ENCODE data around the gene MMP21. TPM values are rescaled to one million over a fixed set of nuclear protein-coding genes. Genes with fewer than 3 reads are reported as not detected.

MMP21 gene
- total RNA-seq, 1 experiment from 2014 or later = 0.24 TPM

GRCh38 chr10:125802131-125802530 lies 26.5 kb upstream of the MMP21 start:
- no peaks in the 10 kb centered on the region for H3K9me3 Mint-ChIP-seq (ENCODE audit: low read depth, unreplicated experiment)
- CTCF ChIA-PET = no interaction called here
- peaks cover 9% of the 10 kb centered on the region for H3K36me3 Mint-ChIP-seq (ENCODE audit: insufficient read depth, unreplicated experiment)
- no peak overlapping the region for H3K4me3 Mint-ChIP-seq (ENCODE audit: low read depth, unreplicated experiment)
- no peak for DNase-seq
- intact Hi-C loops (cut with micrococcal nuclease; ENCODE audit: unreplicated experiment) = no loop called here
- no peaks in the 10 kb centered on the region for H3K27me3 Mint-ChIP-seq (ENCODE audit: unreplicated experiment)
- no peak for TF ChIP-seq CTCF (IDR thresholded peaks at IDR 0.05; ENCODE audit: unreplicated experiment)
- no peak overlapping the region for H3K27ac Mint-ChIP-seq (ENCODE audit: unreplicated experiment)
- no peaks in the 10 kb centered on the region for H3K4me1 Mint-ChIP-seq (ENCODE audit: low read depth, unreplicated experiment)
- no TSS peak for BruUV-seq (replicated peaks)

DNA sequence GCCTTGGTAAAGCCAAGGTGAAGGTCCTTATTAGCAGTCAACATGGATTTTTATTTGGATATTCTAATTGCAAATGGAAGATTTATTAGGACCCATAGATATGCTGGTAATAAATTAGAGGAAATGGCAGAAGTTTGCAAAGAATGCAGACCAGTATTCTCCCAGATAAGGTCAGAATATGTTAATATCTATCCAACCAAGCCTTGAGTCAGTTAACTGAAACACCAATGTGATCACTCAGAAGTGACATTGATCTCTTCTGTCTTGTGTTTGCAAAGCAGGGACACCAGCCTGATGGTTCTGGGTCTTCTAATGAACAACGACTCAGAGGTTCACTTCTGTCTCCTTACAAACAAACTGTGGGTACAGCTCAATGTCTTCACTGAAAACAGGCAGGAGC lies 26.0 kb upstream of the MMP21 start:
- BruUV-seq (replicated peaks) = no TSS peak
- H3K36me3 Mint-ChIP-seq (ENCODE audit: insufficient read depth, unreplicated experiment) = peaks cover 9% of the 10 kb centered on the region
- DNase-seq = no peak
- no peaks in the 10 kb centered on the region for H3K4me1 Mint-ChIP-seq (ENCODE audit: low read depth, unreplicated experiment)
- no peaks in the 10 kb centered on the region for H3K27me3 Mint-ChIP-seq (ENCODE audit: unreplicated experiment)
- CTCF ChIA-PET = no interaction called here
- H3K4me3 Mint-ChIP-seq (ENCODE audit: low read depth, unreplicated experiment) = no peak overlapping the region
- H3K27ac Mint-ChIP-seq (ENCODE audit: unreplicated experiment) = no peak overlapping the region
- intact Hi-C loops (cut with micrococcal nuclease; ENCODE audit: unreplicated experiment) = no loop called here
- no peaks in the 10 kb centered on the region for H3K9me3 Mint-ChIP-seq (ENCODE audit: low read depth, unreplicated experiment)
- no peak for TF ChIP-seq CTCF (IDR thresholded peaks at IDR 0.05; ENCODE audit: unreplicated experiment)

GRCh38 chr10:125799451-125800182 lies 24.0 kb upstream of the MMP21 start:
- TF ChIP-seq CTCF (IDR thresholded peaks at IDR 0.05; ENCODE audit: unreplicated experiment) = no peak
- Mint-ChIP-seq H3K4me3 (ENCODE audit: low read depth, unreplicated experiment) (no peak overlapping the region), H3K27ac (ENCODE audit: unreplicated experiment) (no peak overlapping the region), H3K27me3 (ENCODE audit: unreplicated experiment) (no peaks in the 10 kb centered on the region), H3K4me1 (ENCODE audit: low read depth, unreplicated experiment) (no peaks in the 10 kb centered on the region), H3K9me3 (ENCODE audit: low read depth, unreplicated experiment) (no peaks in the 10 kb centered on the region), H3K36me3 (ENCODE audit: insufficient read depth, unreplicated experiment) (peaks cover 9% of the 10 kb centered on the region)
- BruUV-seq (replicated peaks) = no TSS peak
- no peak for DNase-seq
- CTCF ChIA-PET = no interaction called here
- intact Hi-C loops (cut with micrococcal nuclease; ENCODE audit: unreplicated experiment) = no loop called here

GRCh38 chr10:125797994-125798662 lies 22.5 kb upstream of the MMP21 start:
- Mint-ChIP-seq H3K9me3 (ENCODE audit: low read depth, unreplicated experiment) (no peaks in the 10 kb centered on the region), H3K36me3 (ENCODE audit: insufficient read depth, unreplicated experiment) (peaks cover 6% of the 10 kb centered on the region), H3K4me1 (ENCODE audit: low read depth, unreplicated experiment) (no peaks in the 10 kb centered on the region), H3K27ac (ENCODE audit: unreplicated experiment) (no peak overlapping the region), H3K4me3 (ENCODE audit: low read depth, unreplicated experiment) (no peak overlapping the region), H3K27me3 (ENCODE audit: unreplicated experiment) (no peaks in the 10 kb centered on the region)
- no peak for DNase-seq
- CTCF ChIA-PET = no interaction called here
- BruUV-seq (replicated peaks) = no TSS peak
- intact Hi-C loops (cut with micrococcal nuclease; ENCODE audit: unreplicated experiment) = no loop called here
- no peak for TF ChIP-seq CTCF (IDR thresholded peaks at IDR 0.05; ENCODE audit: unreplicated experiment)
